NCI-H446 (cell line): Measurements from ENCODE around the gene NAXD.
"Not testable (repeated sequence)": the region's sequence is repeated elsewhere in the genome, so short reads cannot be mapped to it uniquely, and the experiment has no call there.

Experiments used
- DNase-seq, 2 experiments: peaks; one replicate each; lab custom pipeline; 2025; lab: John Stamatoyannopoulos, UW

NAXD gene

GRCh38 chr13:110644892-110645521, 29.7 kb downstream of the NAXD start:
- no peak for DNase-seq

GRCh38 chr13:110645750-110646149, 30.4 kb downstream of the NAXD start:
- no peak for DNase-seq

GRCh38 chr13:110646442-110647364, 31.4 kb downstream of the NAXD start:
- no peak for DNase-seq

GRCh38 chr13:110647365-110647737, 32.0 kb downstream of the NAXD start:
- DNase-seq: no peak

- DNase-seq: no peak
Measured at GRCh38 chr13:110648146-110648819, 32.9 kb downstream of the NAXD start.

GRCh38 chr13:110648848-110649421, 33.6 kb downstream of the NAXD start:
- DNase-seq: no peak

- no peak for DNase-seq
Measured at GRCh38 chr13:110649551-110649950, 34.2 kb downstream of the NAXD start.

GRCh38 chr13:110650436-110650835, 35.1 kb downstream of the NAXD start:
- no peak for DNase-seq

GRCh38 chr13:110651271-110651670, 35.9 kb downstream of the NAXD start:
- no peak for DNase-seq

- no peak for DNase-seq
Measured at GRCh38 chr13:110651726-110652230, 36.4 kb downstream of the NAXD start.

- DNase-seq: no peak
Measured at GRCh38 chr13:110652231-110652730, 36.9 kb downstream of the NAXD start.

GRCh38 chr13:110652764-110653163, 37.4 kb downstream of the NAXD start:
- no peak for DNase-seq

- no peak for DNase-seq
Measured at GRCh38 chr13:110653271-110653670, 37.9 kb downstream of the NAXD start.

GRCh38 chr13:110653851-110654250, 38.5 kb downstream of the NAXD start:
- no peak for DNase-seq

- DNase-seq: no peak
Measured at GRCh38 chr13:110657196-110657595, 41.9 kb downstream of the NAXD start.

GRCh38 chr13:110658218-110658911, 43.0 kb downstream of the NAXD start:
- not testable (repeated sequence) for DNase-seq

GRCh38 chr13:110661256-110661655, 45.9 kb downstream of the NAXD start:
- no peak for DNase-seq

- DNase-seq: no peak
Measured at GRCh38 chr13:110662091-110662490, 46.7 kb downstream of the NAXD start.

GRCh38 chr13:110662777-110663443, 47.6 kb downstream of the NAXD start:
- DNase-seq: no peak

- DNase-seq: no peak
Measured at GRCh38 chr13:110663491-110663890, 48.1 kb downstream of the NAXD start.

GRCh38 chr13:110664041-110664440, 48.7 kb downstream of the NAXD start:
- no peak for DNase-seq
